Sigmoid colon (tissue), 4 donors: ENCODE results near the gene CANT1.

Experiments
- CTCF ChIP-seq, 4 experiments: fragments of 450-650 bp in 3 of 4; fragments of 200-600 bp in 1 of 4; IDR thresholded peaks; one replicate each; pipeline ENCODE4 v1.5.1; 2016 to 2019; ENCODE audit warnings: antibody characterized with exemption in 4 of 4, mild to moderate bottlenecking in 3 of 4, moderate library complexity in 2 of 4
- EP300 ChIP-seq, 4 donors: sonication (generic); formaldehyde crosslinking; IDR thresholded peaks; one replicate each; pipeline ENCODE4 v1.6.1; 2017; ENCODE audit warnings: antibody characterized with exemption in 4 of 4
- POLR2A ChIP-seq, 2 donors: fragments of 450-650 bp; IDR thresholded peaks; one replicate each; pipeline ENCODE4 v1.6.1; 2016; ENCODE audit warnings: antibody characterized with exemption in 2 of 2, mild to moderate bottlenecking in 2 of 2, moderate library complexity in 2 of 2
- POLR2AphosphoS5 ChIP-seq, 4 donors: sonication (generic); formaldehyde crosslinking; IDR thresholded peaks; one replicate each; pipeline ENCODE4 v1.6.1; 2017; ENCODE audit warnings: antibody characterized with exemption in 4 of 4

- no peak for TF ChIP-seq POLR2AphosphoS5 (IDR thresholded peaks at IDR 0.05)
- no peak for TF ChIP-seq POLR2A (IDR thresholded peaks at IDR 0.05)
- no peak for TF ChIP-seq CTCF (IDR thresholded peaks at IDR 0.05)
- no peak for TF ChIP-seq EP300 (IDR thresholded peaks at IDR 0.05)
Measured at GRCh38 chr17:78990349-78991016, 19.1 kb downstream of the CANT1 start.
